Gastroesophageal sphincter (tissue), 4 donors: Measurements from ENCODE around the gene OTOG. TPM values are rescaled to one million over a fixed set of nuclear protein-coding genes. Genes with fewer than 3 reads are reported as not detected.

Experiments
- ATAC-seq: fragments of 150-250 bp; one replicate; pipeline ENCODE4 v1.9.1; 2016; ENCODE audit warnings: mild to moderate bottlenecking, moderate library complexity
- H3K27ac ChIP-seq, 4 donors: fragments of 200-600 bp; sonication (generic) in 3 of 4; 1 replicate in 3 of 4; 2 replicates in 1 of 4; pipeline ENCODE4 v1.5.1; 2016 to 2019
- H3K27me3 ChIP-seq: fragments of 200-600 bp; sonication (generic); one replicate; pipeline ENCODE4 v1.5.1; 2019
- H3K36me3 ChIP-seq, 2 donors: fragments of 200-600 bp; sonication (generic); one replicate each; pipeline ENCODE4 v1.5.1; 2019; ENCODE audit warnings: control low read depth in 1 of 2
- H3K4me1 ChIP-seq, 3 donors: fragments of 200-600 bp; sonication (generic); 1 replicate in 2 of 3; 2 replicates in 1 of 3; pipeline ENCODE4 v1.5.1; 2016 to 2019; ENCODE audit warnings: control low read depth in 2 of 3
- H3K4me3 ChIP-seq, 2 donors: fragments of 200-600 bp; sonication (generic); one replicate each; pipeline ENCODE4 v1.5.1; 2019; ENCODE audit warnings: mild to moderate bottlenecking in 1 of 2, moderate library complexity in 1 of 2
- H3K9me3 ChIP-seq, 3 donors: fragments of 200-600 bp; sonication (generic); one replicate each; pipeline ENCODE4 v1.5.1; 2017 to 2019; ENCODE audit warnings: control low read depth in 2 of 3
- EP300 ChIP-seq: sonication (generic); formaldehyde crosslinking; IDR thresholded peaks from one replicate; pipeline ENCODE4 v1.6.1; 2017; ENCODE audit warnings: antibody characterized with exemption, mild to moderate bottlenecking
- POLR2A ChIP-seq, 2 donors: fragments of 450-650 bp; IDR thresholded peaks; one replicate each; pipeline ENCODE4 v1.6.1; 2017; ENCODE audit warnings: antibody characterized with exemption in 2 of 2, mild to moderate bottlenecking in 2 of 2, moderate library complexity in 1 of 2
- POLR2AphosphoS5 ChIP-seq: sonication (generic); formaldehyde crosslinking; IDR thresholded peaks from one replicate; pipeline ENCODE4 v1.6.1; 2017; ENCODE audit warnings: antibody characterized with exemption
- WGBS, 2 donors: methylation state at CpG; one replicate each; pipeline ENCODE4 v1.1.5; 2018; ENCODE audit warnings: low coverage in 1 of 2; 5-methylcytosine and 5-hydroxymethylcytosine counted together
- total RNA-seq, 4 donors: library from RNA; depleted of rRNA; stranded (reverse); fragments of >200 nt; gene quantifications; one replicate each; pipeline ENCODE4 v1.1.0, GENCODE V29; 2016
- TF ChIP-seq, protein P1 (sequence below), 4 experiments: fragments of 200-600 bp in 2 of 4; fragments of 450-650 bp in 2 of 4; sonication (generic) in 1 of 4; IDR thresholded peaks; one replicate each; pipeline ENCODE4 v1.5.1; 2017 to 2019; ENCODE audit warnings: antibody characterized with exemption in 4 of 4, mild to moderate bottlenecking in 2 of 4, moderate library complexity in 2 of 4

The OTOG gene
- total RNA-seq, 4 donors from 2014 or later, result not detected

DNA sequence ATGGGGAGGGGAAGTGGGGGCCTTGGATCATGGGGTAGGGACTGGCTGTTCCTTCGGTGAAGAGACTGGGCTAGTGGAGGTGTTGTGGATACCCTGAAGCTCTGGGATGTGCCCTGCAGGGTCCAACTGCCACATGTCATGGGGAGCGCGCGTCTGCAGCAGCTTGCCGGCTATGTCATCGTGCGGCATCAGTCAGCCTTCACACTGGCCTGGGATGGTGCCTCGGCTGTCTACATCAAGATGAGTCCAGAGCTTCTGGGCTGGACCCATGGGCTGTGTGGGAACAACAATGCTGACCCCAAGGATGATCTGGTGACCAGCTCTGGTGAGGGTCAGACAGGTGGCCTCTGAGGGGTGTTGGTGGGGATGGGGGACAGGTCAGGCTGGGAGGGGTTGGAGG lies 9.9 kb downstream of the OTOG start:
- no peak for ATAC-seq
- Histone ChIP-seq H3K4me3 (no peak overlapping the region), H3K27ac (no peak overlapping the region), H3K27me3 (peaks cover 56% of the 10 kb centered on the region), H3K36me3 (no peaks in the 10 kb centered on the region), H3K9me3 (no peaks in the 10 kb centered on the region), H3K4me1 (no peaks in the 10 kb centered on the region)
- no CpG with 5 or more reads among the region's 8 CpGs for WGBS, 2 donors
- no peak for TF ChIP-seq POLR2AphosphoS5
- TF ChIP-seq EP300, result no peak
- TF ChIP-seq, protein P1, sequence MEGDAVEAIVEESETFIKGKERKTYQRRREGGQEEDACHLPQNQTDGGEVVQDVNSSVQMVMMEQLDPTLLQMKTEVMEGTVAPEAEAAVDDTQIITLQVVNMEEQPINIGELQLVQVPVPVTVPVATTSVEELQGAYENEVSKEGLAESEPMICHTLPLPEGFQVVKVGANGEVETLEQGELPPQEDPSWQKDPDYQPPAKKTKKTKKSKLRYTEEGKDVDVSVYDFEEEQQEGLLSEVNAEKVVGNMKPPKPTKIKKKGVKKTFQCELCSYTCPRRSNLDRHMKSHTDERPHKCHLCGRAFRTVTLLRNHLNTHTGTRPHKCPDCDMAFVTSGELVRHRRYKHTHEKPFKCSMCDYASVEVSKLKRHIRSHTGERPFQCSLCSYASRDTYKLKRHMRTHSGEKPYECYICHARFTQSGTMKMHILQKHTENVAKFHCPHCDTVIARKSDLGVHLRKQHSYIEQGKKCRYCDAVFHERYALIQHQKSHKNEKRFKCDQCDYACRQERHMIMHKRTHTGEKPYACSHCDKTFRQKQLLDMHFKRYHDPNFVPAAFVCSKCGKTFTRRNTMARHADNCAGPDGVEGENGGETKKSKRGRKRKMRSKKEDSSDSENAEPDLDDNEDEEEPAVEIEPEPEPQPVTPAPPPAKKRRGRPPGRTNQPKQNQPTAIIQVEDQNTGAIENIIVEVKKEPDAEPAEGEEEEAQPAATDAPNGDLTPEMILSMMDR (IDR thresholded peaks at IDR 0.05), result no peak
- TF ChIP-seq POLR2A (IDR thresholded peaks at IDR 0.05), result no peak

DNA sequence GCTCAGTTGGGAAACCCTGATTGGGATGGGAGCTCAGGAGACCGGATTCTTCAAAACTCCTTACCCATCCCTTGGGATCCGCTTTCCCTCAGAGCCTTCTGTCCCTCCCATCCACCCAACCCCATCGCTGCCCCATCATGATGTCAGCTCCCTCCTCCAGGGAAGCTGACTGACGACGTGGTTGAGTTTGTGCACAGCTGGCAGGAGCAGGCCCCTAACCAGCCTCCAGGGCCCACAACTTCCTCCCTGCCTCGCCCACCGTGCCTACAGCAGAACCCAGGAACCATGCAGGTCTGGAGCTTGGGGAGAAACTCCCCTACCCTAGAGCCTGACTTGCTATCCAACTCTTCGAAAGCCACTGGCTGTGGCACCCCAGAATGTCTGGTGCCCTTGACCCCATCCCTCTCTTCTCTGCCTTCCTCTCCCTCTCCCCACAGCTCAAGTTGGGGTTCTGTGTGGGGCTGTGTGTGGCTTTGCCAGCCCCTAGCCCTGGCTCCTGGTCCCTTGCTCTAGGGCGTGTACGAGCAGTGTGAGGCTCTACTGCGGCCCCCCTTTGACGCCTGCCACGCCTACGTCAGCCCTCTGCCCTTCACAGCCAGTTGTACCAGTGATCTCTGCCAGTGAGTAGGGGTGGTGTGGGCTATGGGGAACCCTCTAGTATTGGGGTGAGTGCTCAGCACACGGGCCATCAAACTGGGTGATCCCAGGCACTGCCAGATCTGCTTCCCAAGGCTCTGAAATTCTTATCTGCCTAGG lies 11.1 kb downstream of the OTOG start:
- Histone ChIP-seq H3K9me3 (no peaks in the 10 kb centered on the region), H3K4me3 (no peak overlapping the region), H3K27me3 (peaks cover 46% of the 10 kb centered on the region), H3K27ac (no peak overlapping the region), H3K4me1 (no peaks in the 10 kb centered on the region), H3K36me3 (no peaks in the 10 kb centered on the region)
- no peak for TF ChIP-seq EP300
- no peak for TF ChIP-seq POLR2AphosphoS5
- no peak for TF ChIP-seq POLR2A (IDR thresholded peaks at IDR 0.05)
- TF ChIP-seq, protein P1 (IDR thresholded peaks at IDR 0.05), result no peak
- ATAC-seq, result no peak
- WGBS, 2 donors, result 72% methylated on average over 9 of the region's 15 CpGs; no CpG with 5 or more reads in 1 of the 2 donors

DNA sequence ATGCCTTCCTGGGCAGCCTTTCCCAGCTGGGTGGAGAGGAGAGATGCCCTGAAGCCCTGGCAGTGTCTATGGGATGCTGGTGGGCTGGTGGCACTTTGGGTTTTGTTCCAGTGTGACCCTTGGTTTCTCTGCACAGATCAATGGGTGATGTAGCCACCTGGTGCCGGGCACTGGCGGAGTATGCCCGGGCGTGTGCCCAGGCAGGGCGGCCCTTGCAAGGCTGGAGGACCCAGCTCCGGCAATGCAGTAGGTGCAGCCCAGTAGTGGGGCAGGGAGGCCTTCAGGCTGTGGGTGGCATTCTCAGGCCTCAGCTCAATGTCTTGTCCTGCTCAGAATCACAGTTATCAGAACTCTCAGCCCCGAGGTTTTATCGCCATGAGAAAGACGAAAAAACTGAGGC lies 11.9 kb downstream of the OTOG start:
- Histone ChIP-seq H3K27me3 (peaks cover 41% of the 10 kb centered on the region), H3K27ac (no peak overlapping the region), H3K4me3 (no peak overlapping the region), H3K36me3 (no peaks in the 10 kb centered on the region), H3K4me1 (no peaks in the 10 kb centered on the region), H3K9me3 (no peaks in the 10 kb centered on the region)
- ATAC-seq, result no peak
- TF ChIP-seq EP300 (no peak), POLR2AphosphoS5 (no peak), POLR2A (IDR thresholded peaks at IDR 0.05) (no peak)
- TF ChIP-seq, protein P1 (IDR thresholded peaks at IDR 0.05), result no peak
- WGBS, 2 donors, result no CpG with 5 or more reads among the region's 9 CpGs

DNA sequence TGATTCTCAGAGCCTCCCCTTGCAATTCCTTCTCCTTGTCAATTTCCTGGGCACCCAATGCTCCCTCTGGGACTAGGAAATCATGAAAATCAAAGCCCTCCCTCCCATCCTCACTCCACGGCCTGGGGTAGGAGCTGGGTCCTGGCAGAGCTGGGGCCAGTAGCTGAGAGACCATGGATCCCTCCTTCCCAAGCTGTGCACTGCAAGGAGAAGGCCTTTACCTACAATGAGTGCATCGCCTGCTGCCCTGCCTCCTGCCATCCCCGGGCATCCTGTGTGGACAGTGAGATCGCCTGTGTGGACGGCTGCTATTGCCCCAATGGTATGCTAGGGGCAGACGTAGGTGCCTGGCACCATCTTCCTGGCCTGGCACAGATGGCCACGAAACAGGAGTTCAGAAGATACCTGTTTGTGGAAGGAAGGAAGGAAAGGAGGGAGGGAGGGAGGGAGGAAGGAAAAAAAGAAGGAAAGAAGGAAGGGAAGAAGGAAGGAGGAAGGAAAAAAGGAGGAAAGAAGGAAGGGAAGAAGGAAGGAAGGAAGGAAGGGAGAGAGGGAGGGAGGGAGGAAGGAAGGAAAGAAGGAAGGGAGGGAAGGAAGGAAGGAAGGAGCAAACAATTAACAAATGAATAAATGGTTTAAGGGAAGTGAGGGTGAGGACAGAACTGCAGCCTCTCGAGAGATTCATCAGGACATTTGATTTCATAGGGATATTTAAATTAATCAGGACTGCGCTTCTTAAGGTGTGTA lies 12.5 kb downstream of the OTOG start:
- no peaks in the 10 kb centered on the region for H3K36me3 ChIP-seq
- no peaks in the 10 kb centered on the region for H3K4me1 ChIP-seq
- TF ChIP-seq, protein P1 (IDR thresholded peaks at IDR 0.05), result no peak
- TF ChIP-seq POLR2AphosphoS5, result no peak
- no peak for TF ChIP-seq EP300
- no peak for TF ChIP-seq POLR2A (IDR thresholded peaks at IDR 0.05)
- no peak overlapping the region for H3K27ac ChIP-seq
- WGBS, 2 donors, result 68 to 87% methylated on average over 3 to 4 of the region's 9 CpGs
- no peaks in the 10 kb centered on the region for H3K9me3 ChIP-seq
- H3K4me3 ChIP-seq, result no peak overlapping the region
- no peak for ATAC-seq
- peaks cover 37% of the 10 kb centered on the region for H3K27me3 ChIP-seq
